ENCODE results near the gene FMOD. TPM values are rescaled to one million over a fixed set of nuclear protein-coding genes. Genes with fewer than 3 reads are reported as not detected.

The FMOD gene
- total RNA-seq (2021) (0.35 and 0.69 TPM in 2 replicates), Bru-seq, nascent RNA (percentile 19 among the genes with signal in this experiment), BruChase-seq, experiment 1, labeled RNA remaining after a 2-hour chase (percentile 7 among the genes with signal in this experiment), BruChase-seq, experiment 2, labeled RNA remaining after a 6-hour chase (percentile 14 among the genes with signal in this experiment)
- long read RNA-seq, result 0 reads

DNA sequence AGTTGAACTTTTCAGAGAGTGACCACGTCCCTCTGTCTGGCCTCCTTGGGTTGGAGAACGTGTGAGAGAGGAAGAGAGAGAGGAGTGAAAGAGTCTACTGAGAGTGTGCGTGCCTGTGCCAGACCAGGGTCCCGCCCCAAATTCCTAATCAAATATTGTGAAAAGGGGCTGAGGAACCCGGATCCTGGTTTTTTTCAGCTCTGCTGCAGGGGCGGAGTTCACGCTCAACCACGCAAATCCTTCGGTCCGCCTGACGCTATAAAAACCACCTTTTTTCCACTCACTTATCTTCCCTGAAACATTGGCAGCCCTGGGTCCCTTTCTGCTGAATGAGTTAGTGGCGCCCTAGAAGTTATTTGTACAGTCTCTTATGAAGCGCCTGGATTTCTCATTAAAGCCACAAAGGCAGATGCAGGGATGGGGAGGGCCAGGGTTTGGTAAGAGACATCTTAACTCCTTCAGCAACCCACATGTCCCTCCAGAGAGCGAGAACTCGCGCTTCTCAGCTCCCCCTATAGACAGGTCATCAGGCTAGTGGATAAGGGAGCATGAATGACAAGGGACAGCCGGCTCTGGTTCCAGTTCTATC, at the start of gene FMOD:
Gene FMOD (minus strand): TSS at position 86 of the 589 bp plus-strand sequence. CDS start 2,852 bp downstream, outside the sequence.
- POLR2A ChIA-PET (ENCODE audit: low non-redundant PET), result no interaction called here
- Histone ChIP-seq H3K4me1 (ENCODE audit: insufficient read depth, low read length, poor library complexity, severe bottlenecking) (no peaks in the 10 kb centered on the region), H3K9me3 (ENCODE audit: low read depth, low read length, poor library complexity, severe bottlenecking) (no peaks in the 10 kb centered on the region), H3K4me3 (ENCODE audit: low read depth, low read length, poor library complexity, severe bottlenecking) (no peak within 1 kb of the TSS), H3K36me3 (ENCODE audit: insufficient read depth, low read length, poor library complexity, severe bottlenecking) (no peaks in the 10 kb centered on the region), H3K27ac (ENCODE audit: low read depth, low read length, poor library complexity, severe bottlenecking) (no peak within 1 kb of the TSS), H3K27me3 (replicated peaks; ENCODE audit: insufficient read depth, low read depth, low read length, poor library complexity) (no peaks in the 10 kb centered on the region)
- CTCF ChIA-PET, result interaction anchor here (1.7 kb wide), 1 partner anchor 9 kb away, joined by 7 read pairs; no protein-coding TSS in a partner anchor
- DNase-seq (ENCODE audit: low spot score), result no peak
- no TSS peak for BruUV-seq (replicated peaks)
- intact Hi-C loops (cut with micrococcal nuclease; ENCODE audit: unreplicated experiment), result no loop called here
- no peak for TF ChIP-seq EZH2 (IDR thresholded peaks at IDR 0.05; ENCODE audit: borderline replicate concordance, low read depth, low read length, poor library complexity, severe bottlenecking)
- 0 out of 2 replicates have a peak, but pooled peaks have one; percentile 18 for TF ChIP-seq CTCF (conservative IDR thresholded peaks at IDR 0.05; ENCODE audit: low read depth, low read length)

- H3K4me1 ChIP-seq (ENCODE audit: insufficient read depth, low read length, poor library complexity, severe bottlenecking), result no peaks in the 10 kb centered on the region
- H3K36me3 ChIP-seq (ENCODE audit: insufficient read depth, low read length, poor library complexity, severe bottlenecking), result no peaks in the 10 kb centered on the region
- intact Hi-C loops (cut with micrococcal nuclease; ENCODE audit: unreplicated experiment), result no loop called here
- BruUV-seq (replicated peaks), result no TSS peak
- no peaks in the 10 kb centered on the region for H3K27me3 ChIP-seq (replicated peaks; ENCODE audit: insufficient read depth, low read depth, low read length, poor library complexity)
- no peak overlapping the region for H3K4me3 ChIP-seq (ENCODE audit: low read depth, low read length, poor library complexity, severe bottlenecking)
- H3K27ac ChIP-seq (ENCODE audit: low read depth, low read length, poor library complexity, severe bottlenecking), result no peak overlapping the region
- CTCF ChIA-PET, result no interaction called here
- POLR2A ChIA-PET (ENCODE audit: low non-redundant PET), result no interaction called here
- DNase-seq (ENCODE audit: low spot score), result no peak
- no peaks in the 10 kb centered on the region for H3K9me3 ChIP-seq (ENCODE audit: low read depth, low read length, poor library complexity, severe bottlenecking)
- no peak for TF ChIP-seq CTCF (conservative IDR thresholded peaks at IDR 0.05; ENCODE audit: low read depth, low read length)
- no peak for TF ChIP-seq EZH2 (IDR thresholded peaks at IDR 0.05; ENCODE audit: borderline replicate concordance, low read depth, low read length, poor library complexity, severe bottlenecking)
These were observed 45.8 kb upstream of the FMOD start for GRCh38 chr1:203396595-203397194.

GRCh38 chr1:203395751-203396150, 44.8 kb upstream of the FMOD start:
- Histone ChIP-seq H3K36me3 (ENCODE audit: insufficient read depth, low read length, poor library complexity, severe bottlenecking) (no peaks in the 10 kb centered on the region), H3K27me3 (replicated peaks; ENCODE audit: insufficient read depth, low read depth, low read length, poor library complexity) (no peaks in the 10 kb centered on the region), H3K4me1 (ENCODE audit: insufficient read depth, low read length, poor library complexity, severe bottlenecking) (no peaks in the 10 kb centered on the region), H3K27ac (ENCODE audit: low read depth, low read length, poor library complexity, severe bottlenecking) (no peak overlapping the region), H3K9me3 (ENCODE audit: low read depth, low read length, poor library complexity, severe bottlenecking) (no peaks in the 10 kb centered on the region), H3K4me3 (ENCODE audit: low read depth, low read length, poor library complexity, severe bottlenecking) (no peak overlapping the region)
- intact Hi-C loops (cut with micrococcal nuclease; ENCODE audit: unreplicated experiment), result no loop called here
- no TSS peak for BruUV-seq (replicated peaks)
- CTCF ChIA-PET, result no interaction called here
- DNase-seq (ENCODE audit: low spot score), result no peak
- TF ChIP-seq CTCF (conservative IDR thresholded peaks at IDR 0.05; ENCODE audit: low read depth, low read length) (no peak), EZH2 (IDR thresholded peaks at IDR 0.05; ENCODE audit: borderline replicate concordance, low read depth, low read length, poor library complexity, severe bottlenecking) (no peak)
- POLR2A ChIA-PET (ENCODE audit: low non-redundant PET), result no interaction called here

Measured in A673 (cell line).